HL-60 (cell line): Measurements from ENCODE around the gene PRMT3.

Source experiments
- DNase-seq, 2 experiments: peaks; one replicate each; pipeline ENCODE4 v3.0.0-alpha.2; 2010 to 2020; ENCODE audit warnings: low read depth in 1 of 2, low spot score in 1 of 2
- H3K27ac ChIP-seq: fragments of 250-450 bp; sonication (Bioruptor Pico); replicated peaks from 2 replicates; pipeline ENCODE4 v1.5.1; 2020; ENCODE audit warnings: mild to moderate bottlenecking, moderate library complexity
- H3K27me3 ChIP-seq: fragments of 250-450 bp; sonication (Bioruptor Pico); 2 replicates; pipeline ENCODE4 v1.5.1; 2021; ENCODE audit warnings: mild to moderate bottlenecking, moderate library complexity; ENCODE audit not compliant: insufficient read depth, poor library complexity, severe bottlenecking
- H3K4me3 ChIP-seq: replicated peaks from 2 replicates; pipeline ENCODE4 v1.5.1; 2011; ENCODE audit warnings: mild to moderate bottlenecking, control low read depth, low read length; ENCODE audit not compliant: insufficient read depth
- CTCF ChIP-seq: IDR thresholded peaks from one replicate; pipeline ENCODE4 v1.5.1; 2011; ENCODE audit warnings: low read length, control low read depth, inconsistent platforms; ENCODE audit not compliant: insufficient read depth
- GABPA ChIP-seq: IDR thresholded peaks from 2 replicates; pipeline ENCODE4 v1.6.1; 2012; ENCODE audit warnings: low read depth
- POLR2AphosphoS5 ChIP-seq: IDR thresholded peaks from 2 replicates; pipeline ENCODE4 v1.6.1; 2012; ENCODE audit warnings: low read depth
- REST ChIP-seq: IDR thresholded peaks from 2 replicates; pipeline ENCODE4 v1.6.1; 2012; ENCODE audit warnings: low read depth; ENCODE audit not compliant: insufficient replicate concordance
- SPI1 ChIP-seq: IDR thresholded peaks from 2 replicates; pipeline ENCODE4 v1.6.1; 2012; ENCODE audit warnings: low read depth, mild to moderate bottlenecking, borderline replicate concordance

PRMT3 gene

GRCh38 chr11:20399498-20399897 lies 12.0 kb downstream of the PRMT3 start:
- Histone ChIP-seq H3K27me3 (no peaks in the 10 kb centered on the region), H3K4me3 (no peak overlapping the region), H3K27ac (no peak overlapping the region)
- TF ChIP-seq POLR2AphosphoS5: no peak
- TF ChIP-seq GABPA: no peak
- TF ChIP-seq CTCF: no peak
- TF ChIP-seq SPI1: no peak
- DNase-seq: no peak

GRCh38 chr11:20403059-20403458 lies 15.5 kb downstream of the PRMT3 start:
- Histone ChIP-seq H3K27ac (no peak overlapping the region), H3K4me3 (no peak overlapping the region), H3K27me3 (no peaks in the 10 kb centered on the region)
- no peak for TF ChIP-seq POLR2AphosphoS5
- no peak for TF ChIP-seq GABPA
- no peak for TF ChIP-seq REST
- no peak for TF ChIP-seq CTCF
- no peak for TF ChIP-seq SPI1
- no peak for DNase-seq

GRCh38 chr11:20406484-20406883 lies 19.0 kb downstream of the PRMT3 start:
- Histone ChIP-seq H3K4me3 (no peak overlapping the region), H3K27ac (no peak overlapping the region), H3K27me3 (no peaks in the 10 kb centered on the region)
- DNase-seq: no peak
- TF ChIP-seq POLR2AphosphoS5 (no peak), SPI1 (no peak), GABPA (no peak), REST (no peak)

GRCh38 chr11:20407344-20407743 lies 19.8 kb downstream of the PRMT3 start:
- TF ChIP-seq GABPA (no peak), POLR2AphosphoS5 (no peak), SPI1 (no peak), REST (no peak), CTCF (no peak)
- H3K27ac ChIP-seq: no peak overlapping the region
- no peak for DNase-seq
- no peak overlapping the region for H3K4me3 ChIP-seq
- H3K27me3 ChIP-seq: no peaks in the 10 kb centered on the region
